ENCODE measurements around the gene STIM2.
A peak's percentile ranks its signal among the peaks of the same experiment; 100 is the strongest.
"Not testable (repeated sequence)": the region's sequence is repeated elsewhere in the genome, so short reads cannot be mapped to it uniquely, and the experiment has no call there.

The STIM2 gene

GRCh38 chr4:27001398-27002164 is 140.9 kb downstream of the STIM2 start:
- no peak for DNase-seq (ENCODE audit: low read depth in 3 of 3)

DNA sequence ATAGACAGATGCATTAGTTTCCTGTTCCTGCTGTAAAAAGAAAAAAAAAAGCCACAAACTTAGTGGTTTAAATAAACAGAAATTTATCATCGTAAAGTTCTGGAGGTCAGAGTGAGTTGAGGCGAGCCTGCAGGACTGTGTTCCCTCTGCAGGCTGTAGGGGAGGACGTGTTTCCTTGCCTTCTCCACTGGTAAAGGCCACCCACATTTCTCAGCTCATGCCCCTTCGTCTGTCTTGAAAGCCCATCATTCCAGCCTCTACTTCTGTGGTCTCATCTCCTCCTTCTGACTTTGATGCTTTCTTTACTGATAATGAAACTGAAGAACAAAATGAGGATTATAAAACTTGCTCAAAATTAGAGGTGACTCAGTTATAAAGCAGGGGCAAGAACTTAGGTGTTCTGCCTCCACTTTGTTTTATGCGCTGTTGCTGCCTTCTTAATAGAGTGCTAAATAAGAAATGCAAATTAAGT is 143.0 kb downstream of the STIM2 start:
- DNase-seq (ENCODE audit: low read depth in 3 of 3) = no peak

GRCh38 chr4:27005501-27005900 is 144.9 kb downstream of the STIM2 start:
- DNase-seq (ENCODE audit: low read depth in 3 of 3) = no peak

- no peak for DNase-seq (ENCODE audit: low read depth in 3 of 3)
Observed at GRCh38 chr4:27005905-27006590, 145.4 kb downstream of the STIM2 start.

GRCh38 chr4:27006646-27007045 is 146.0 kb downstream of the STIM2 start:
- no peak for DNase-seq (ENCODE audit: low read depth in 3 of 3)

GRCh38 chr4:27007507-27007906 is 146.9 kb downstream of the STIM2 start:
- DNase-seq (ENCODE audit: low read depth in 3 of 3) = no peak

GRCh38 chr4:27008679-27009078 is 148.0 kb downstream of the STIM2 start:
- no peak for DNase-seq (ENCODE audit: low read depth in 3 of 3)

DNA sequence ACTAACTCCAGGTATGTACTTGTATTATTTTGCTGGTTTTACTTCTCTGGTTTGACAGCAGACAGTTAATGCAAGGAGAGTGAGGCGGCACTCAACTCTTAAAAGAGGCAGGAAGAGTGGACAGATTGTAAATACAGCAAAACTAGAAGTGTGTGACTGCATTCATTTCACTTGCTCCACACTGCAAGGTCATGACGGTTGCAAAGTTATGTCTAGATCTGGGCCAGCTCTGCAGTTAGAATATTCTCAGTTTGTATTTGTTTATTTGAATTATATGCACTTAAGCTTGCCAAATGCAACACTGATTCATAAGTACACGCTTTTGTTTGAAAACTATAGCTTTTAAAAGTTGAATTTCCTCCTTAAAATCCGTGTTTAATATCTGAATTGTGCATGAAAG is 148.9 kb downstream of the STIM2 start:
- no peak for DNase-seq (ENCODE audit: low read depth in 3 of 3)

DNA sequence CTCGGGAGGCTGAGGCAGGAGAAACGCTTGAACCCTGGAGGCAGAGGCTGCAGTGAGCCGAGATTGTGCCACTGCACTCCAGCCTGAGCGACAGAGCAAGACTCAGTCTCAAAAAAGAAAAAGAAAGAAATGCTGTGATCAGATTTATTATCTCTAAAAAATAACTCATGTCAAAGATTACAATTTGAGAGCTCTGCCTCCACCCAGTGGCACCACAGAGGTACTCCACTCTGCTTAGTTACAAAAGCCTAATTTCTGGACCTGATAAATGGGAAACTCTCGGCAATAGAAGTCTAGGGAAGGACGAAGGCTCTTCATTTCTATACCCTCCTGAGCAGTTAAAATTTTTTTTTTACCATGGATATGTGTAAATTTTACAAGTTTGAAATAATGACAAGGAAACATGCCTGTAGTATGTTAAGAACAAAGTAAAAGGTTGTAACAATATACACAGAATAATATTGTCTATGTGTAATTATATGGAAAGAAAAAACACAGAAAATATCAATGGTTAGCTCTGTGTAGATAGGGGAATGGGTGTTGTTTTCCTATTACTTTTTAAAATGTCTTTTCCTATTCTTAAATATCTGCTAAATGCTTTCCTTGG is 149.8 kb downstream of the STIM2 start:
- peak; percentile 34 to 37 (median 34) for DNase-seq (ENCODE audit: low read depth in 3 of 3)

- no peak for DNase-seq (ENCODE audit: low read depth in 3 of 3)
Observed at GRCh38 chr4:27011401-27011800, 150.8 kb downstream of the STIM2 start.

DNA sequence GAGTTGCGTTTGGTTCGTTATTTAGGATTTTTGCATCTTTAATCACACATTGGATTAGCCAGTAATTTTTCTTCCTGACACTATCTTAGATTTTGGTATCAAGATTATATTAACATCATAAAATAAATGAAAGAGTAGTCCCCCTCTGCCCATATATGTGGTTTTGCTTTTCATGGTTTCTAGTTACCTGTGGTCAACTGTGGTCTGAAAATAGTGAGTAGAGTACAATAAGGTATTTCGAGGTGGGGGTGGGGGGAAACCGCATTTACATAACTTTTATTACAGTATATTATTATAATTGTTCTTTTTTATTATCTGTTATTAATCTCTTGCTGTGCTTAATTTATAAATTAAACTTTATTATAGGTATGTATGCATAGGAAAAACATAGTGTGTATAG is 152.4 kb downstream of the STIM2 start:
- DNase-seq (ENCODE audit: low read depth in 3 of 3) = no peak

DNA sequence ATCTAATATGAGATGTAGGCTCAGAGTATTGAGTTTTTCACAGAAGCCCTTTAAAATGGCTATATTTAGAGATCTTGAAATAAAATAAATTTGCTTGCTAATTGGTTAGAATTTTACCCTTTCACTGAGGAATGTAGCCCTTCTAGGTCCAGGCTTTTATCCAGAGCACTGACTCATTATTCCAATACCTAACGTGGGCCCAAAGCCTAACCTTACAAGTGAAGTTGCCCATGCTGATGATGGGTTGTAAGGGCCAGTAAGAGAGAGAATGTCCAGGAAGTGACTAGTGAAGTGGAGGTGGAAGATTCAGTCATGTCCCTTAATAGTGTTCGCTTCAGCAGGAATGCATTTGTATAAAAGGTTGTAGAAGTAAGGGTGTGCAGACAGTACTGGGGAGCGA is 155.9 kb downstream of the STIM2 start:
- DNase-seq (ENCODE audit: low read depth in 3 of 3) = no peak

DNA sequence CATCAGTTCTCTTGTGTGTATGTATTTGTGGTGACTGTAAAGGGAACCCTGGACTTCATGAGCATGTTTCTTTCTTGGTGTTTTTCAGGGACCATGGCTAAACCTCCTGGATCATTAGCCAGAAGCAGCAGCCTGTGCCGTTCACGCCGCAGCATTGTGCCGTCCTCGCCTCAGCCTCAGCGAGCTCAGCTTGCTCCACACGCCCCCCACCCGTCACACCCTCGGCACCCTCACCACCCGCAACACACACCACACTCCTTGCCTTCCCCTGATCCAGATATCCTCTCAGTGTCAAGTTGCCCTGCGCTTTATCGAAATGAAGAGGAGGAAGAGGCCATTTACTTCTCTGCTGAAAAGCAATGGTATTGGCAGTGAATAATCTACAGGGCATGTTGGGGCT is 157.0 kb downstream of the STIM2 start:
- DNase-seq (ENCODE audit: low read depth in 3 of 3) = no peak

- no peak for DNase-seq (ENCODE audit: low read depth in 3 of 3)
Observed at GRCh38 chr4:27018076-27018475, 157.4 kb downstream of the STIM2 start.

GRCh38 chr4:27018910-27019309 is 158.3 kb downstream of the STIM2 start:
- no peak for DNase-seq (ENCODE audit: low read depth in 3 of 3)

DNA sequence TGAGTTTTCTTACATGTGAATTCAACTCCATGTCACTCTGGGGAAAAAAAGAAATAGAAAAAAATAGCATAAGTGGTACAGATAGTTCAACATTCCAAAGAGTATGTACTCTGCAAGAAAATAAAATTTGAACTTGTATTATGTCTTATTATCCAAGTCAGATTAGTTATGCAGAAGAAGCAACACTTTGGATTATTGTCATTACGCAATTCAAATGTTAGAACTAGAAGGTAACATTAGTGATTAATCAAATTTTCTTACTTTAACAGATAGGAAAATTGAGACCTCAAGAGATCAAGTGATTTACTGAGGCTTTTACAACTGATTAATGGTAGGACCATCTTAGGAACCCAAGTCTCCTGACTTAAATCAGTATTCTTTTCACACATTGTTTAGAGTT is 159.1 kb downstream of the STIM2 start:
- DNase-seq (ENCODE audit: low read depth in 3 of 3) = no peak

- DNase-seq (ENCODE audit: low read depth in 3 of 3) = no peak
Observed at GRCh38 chr4:27020203-27020602, 159.6 kb downstream of the STIM2 start.

DNA sequence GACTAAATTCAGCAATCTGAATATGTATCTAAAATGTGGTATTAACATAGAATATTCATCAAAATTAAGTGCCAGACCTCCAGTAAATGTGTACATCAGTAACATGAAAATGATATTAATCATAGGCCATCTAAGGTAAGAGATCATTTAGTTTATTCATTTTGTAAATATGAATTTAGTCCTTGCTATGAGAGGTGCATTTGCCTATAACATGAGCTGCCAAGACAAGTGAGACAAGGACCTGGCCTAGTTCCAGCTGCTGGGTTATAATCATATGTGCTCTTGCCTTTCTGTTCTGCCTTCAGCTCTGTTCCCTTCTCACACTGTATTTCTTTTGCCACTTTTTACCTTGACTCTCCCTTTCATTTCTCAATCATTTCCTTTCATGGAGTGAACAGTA is 160.0 kb downstream of the STIM2 start:
- DNase-seq (ENCODE audit: low read depth in 3 of 3) = no peak

- no peak for DNase-seq (ENCODE audit: low read depth in 3 of 3)
Observed at GRCh38 chr4:27022963-27023362, 162.3 kb downstream of the STIM2 start.

GRCh38 chr4:27023366-27023765 is 162.7 kb downstream of the STIM2 start:
- DNase-seq (ENCODE audit: low read depth in 3 of 3) = no peak

DNA sequence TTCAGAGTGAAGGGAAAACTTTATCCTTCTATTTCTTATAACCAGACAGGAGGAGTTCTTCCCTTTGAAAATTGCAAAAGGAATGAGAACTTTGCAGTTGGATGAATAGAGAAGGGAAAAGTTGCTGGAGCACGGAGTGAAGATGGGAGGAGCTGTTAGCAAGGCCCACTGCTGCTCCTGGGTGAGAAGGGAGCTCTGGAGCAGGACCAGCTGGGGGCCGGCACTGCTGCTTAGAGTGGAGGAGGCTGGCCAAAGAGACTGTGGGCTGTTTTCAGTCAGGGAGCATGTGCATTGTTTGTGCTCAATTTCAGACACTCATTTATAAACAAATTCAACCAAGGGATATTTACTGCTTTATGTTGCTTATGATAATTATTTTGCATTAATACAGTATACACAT is 164.2 kb downstream of the STIM2 start:
- no peak for DNase-seq (ENCODE audit: low read depth in 3 of 3)

- no peak for DNase-seq (ENCODE audit: low read depth in 3 of 3)
Observed at GRCh38 chr4:27027428-27027827, 166.8 kb downstream of the STIM2 start.

DNA sequence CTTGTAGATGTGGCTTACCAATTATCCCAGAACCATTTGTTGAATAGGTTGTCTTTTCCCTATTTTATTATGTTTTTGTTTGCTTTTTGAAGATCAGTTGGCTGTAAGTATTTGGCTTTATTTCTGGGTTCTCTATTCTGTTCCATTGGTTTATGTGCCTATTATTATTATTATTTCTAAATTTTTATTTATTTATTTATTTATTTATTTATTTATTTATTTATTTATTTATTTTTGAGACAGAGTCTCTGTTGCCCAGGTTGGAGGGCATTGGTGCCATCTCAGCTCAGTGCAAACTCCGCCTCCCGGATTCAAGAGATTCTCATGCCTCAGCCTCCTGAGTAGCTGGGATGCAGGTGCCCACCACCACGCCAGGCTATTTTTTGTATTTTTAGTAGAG is 174.5 kb downstream of the STIM2 start:
- DNase-seq (ENCODE audit: low read depth in 3 of 3) = not testable (repeated sequence)
